GM23248 (cell line): Measurements from ENCODE around the gene PRKCSH.

Experiments
- EZH2 ChIP-seq: fragments of 200-600 bp; sonication (generic); IDR thresholded peaks from 2 replicates; pipeline ENCODE4 v1.6.1; 2018; ENCODE audit warnings: antibody characterized with exemption, mild to moderate bottlenecking; ENCODE audit not compliant: insufficient read depth, poor library complexity, severe bottlenecking
- EZH2phosphoT487 ChIP-seq: fragments of 200-600 bp; sonication (generic); IDR thresholded peaks from 2 replicates; pipeline ENCODE4 v1.6.1; 2018; ENCODE audit warnings: antibody characterized with exemption, moderate library complexity, mild to moderate bottlenecking, low read depth; ENCODE audit not compliant: insufficient read depth

- TF ChIP-seq EZH2 (no peak), EZH2phosphoT487 (no peak)
These were observed 26.8 kb upstream of the PRKCSH start for GRCh38 chr19:11408591-11408990.
